Colonic mucosa (tissue), 4 donors: Measurements from ENCODE around the gene VPS13A. TPM values are rescaled to one million over a fixed set of nuclear protein-coding genes. Genes with fewer than 3 reads are reported as not detected.

Experiments
- DNase-seq: peaks from one replicate; pipeline ENCODE4 v3.0.0-alpha.2; 2020
- H3K27ac ChIP-seq: fragments of 200-600 bp; one replicate; pipeline ENCODE4 v1.8.0; 2021
- H3K27me3 ChIP-seq: fragments of 200-600 bp; one replicate; pipeline ENCODE4 v1.8.0; 2021
- H3K36me3 ChIP-seq: fragments of 200-600 bp; one replicate; pipeline ENCODE4 v1.8.0; 2021
- H3K4me1 ChIP-seq: fragments of 200-600 bp; one replicate; pipeline ENCODE4 v1.8.0; 2021; ENCODE audit warnings: mild to moderate bottlenecking
- H3K4me3 ChIP-seq: fragments of 200-600 bp; one replicate; pipeline ENCODE4 v1.8.0; 2021
- H3K9ac ChIP-seq, 2 donors: one replicate each; pipeline ENCODE4 v1.7.0; 2013; ENCODE audit warnings: control low read depth in 2 of 2, low read depth in 2 of 2, low read length in 2 of 2
- H3K9me3 ChIP-seq: fragments of 200-600 bp; one replicate; pipeline ENCODE4 v1.8.0; 2021
- CTCF ChIP-seq: fragments of 200-600 bp; IDR thresholded peaks from one replicate; pipeline ENCODE4 v1.8.0; 2022; ENCODE audit warnings: antibody characterized with exemption, mild to moderate bottlenecking
- intact Hi-C: fragments of 100-400 bp; cut with DNase I; formaldehyde crosslinking; loops from one replicate; pipeline ENCODE4 v1.14.1; 2022
- total RNA-seq, 2 donors: library from RNA; stranded (reverse); fragmentation: NEBNext Ultra II Directional in 1 of 2; extraction: Animal tissue kit (Norgen Biotek cat#: 25700) in 1 of 2; gene quantifications; one replicate each; pipeline ENCODE4 v1.2.1, GENCODE V29; 2021
- donor health status: healthy.
- donor health status: DM: no; HTN: no; CAD: no.
- donor health status: DM: no; HTN: no; CAD: no.

The VPS13A gene
- 10 to 100 TPM; 31.8 to 45.2 TPM for total RNA-seq

- no peaks in the 10 kb centered on the region for H3K4me1 ChIP-seq
- no peaks in the 10 kb centered on the region for H3K27me3 ChIP-seq
- no peaks in the 10 kb centered on the region for H3K36me3 ChIP-seq
- peak within 1 kb of the TSS; percentile 77 to 79 for H3K9ac ChIP-seq
- DNase-seq: peak; percentile 96
- H3K9me3 ChIP-seq: no peaks in the 10 kb centered on the region
- peak within 1 kb of the TSS; percentile 71 for H3K4me3 ChIP-seq
- intact Hi-C loops: loop anchor here (10.0 kb wide), 1 partner anchor 857 kb away; the partner anchor contains the start of gene GNAQ
- H3K27ac ChIP-seq: peak within 1 kb of the TSS; percentile 70
- no peak for TF ChIP-seq CTCF
Measured at GRCh38 chr9:77177143-77177893, at the start of gene VPS13A. TSS of gene VPS13A (plus strand) at chr9:77177534. CDS start at chr9:77177705, 171 bp downstream.

- DNase-seq: no peak
- H3K9me3 ChIP-seq: no peaks in the 10 kb centered on the region
- intact Hi-C loops: no loop called here
- no peaks in the 10 kb centered on the region for H3K4me1 ChIP-seq
- TF ChIP-seq CTCF: no peak
- no peak overlapping the region for H3K9ac ChIP-seq
- H3K4me3 ChIP-seq: no peak overlapping the region
- H3K27me3 ChIP-seq: no peaks in the 10 kb centered on the region
- H3K27ac ChIP-seq: no peak overlapping the region
- H3K36me3 ChIP-seq: no peaks in the 10 kb centered on the region
Measured at GRCh38 chr9:77128125-77128789, 49.1 kb upstream of the VPS13A start.

GRCh38 chr9:77131399-77131798 is 45.9 kb upstream of the VPS13A start:
- intact Hi-C loops: no loop called here
- Histone ChIP-seq H3K4me3 (no peak overlapping the region), H3K36me3 (no peaks in the 10 kb centered on the region), H3K4me1 (no peaks in the 10 kb centered on the region), H3K9ac (no peak overlapping the region), H3K9me3 (no peaks in the 10 kb centered on the region), H3K27ac (no peak overlapping the region), H3K27me3 (no peaks in the 10 kb centered on the region)
- no peak for DNase-seq
- TF ChIP-seq CTCF: no peak

DNA sequence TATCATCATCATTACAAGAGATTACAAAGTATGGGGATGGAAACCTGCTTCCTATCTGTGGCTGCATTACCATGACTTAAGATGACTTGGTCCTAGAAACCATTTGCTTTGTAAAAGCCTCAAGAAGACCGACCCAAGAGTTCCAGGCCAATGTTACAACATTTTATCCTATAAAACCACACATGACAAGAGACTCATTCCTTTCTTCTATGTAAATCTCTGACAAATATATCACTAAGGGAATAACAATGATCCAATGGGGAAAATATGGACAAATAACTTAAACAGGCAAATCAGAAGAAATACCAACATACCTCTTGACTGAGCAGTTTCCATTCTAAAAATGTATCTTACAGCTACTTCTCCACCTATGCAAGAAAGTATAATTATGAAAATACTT is 44.3 kb upstream of the VPS13A start:
- Histone ChIP-seq H3K9ac (no peak overlapping the region), H3K27ac (no peak overlapping the region), H3K9me3 (no peaks in the 10 kb centered on the region), H3K36me3 (no peaks in the 10 kb centered on the region), H3K27me3 (no peaks in the 10 kb centered on the region), H3K4me1 (no peaks in the 10 kb centered on the region), H3K4me3 (no peak overlapping the region)
- intact Hi-C loops: no loop called here
- DNase-seq: no peak
- TF ChIP-seq CTCF: no peak

- no peak for DNase-seq
- TF ChIP-seq CTCF: no peak
Measured at GRCh38 chr9:77142366-77142765, 35.0 kb upstream of the VPS13A start.

More at GRCh38 chr9:77142366-77142765, 35.0 kb upstream of the VPS13A start:
- no peak overlapping the region for H3K4me3 ChIP-seq
- no peak overlapping the region for H3K9ac ChIP-seq
- intact Hi-C loops: no loop called here
- no peaks in the 10 kb centered on the region for H3K4me1 ChIP-seq
- H3K27ac ChIP-seq: no peak overlapping the region
- H3K36me3 ChIP-seq: no peaks in the 10 kb centered on the region
- H3K9me3 ChIP-seq: no peaks in the 10 kb centered on the region
- H3K27me3 ChIP-seq: no peaks in the 10 kb centered on the region
